ENCODE measurements around the gene MRPS14. TPM values are rescaled to one million over a fixed set of nuclear protein-coding genes. Genes with fewer than 3 reads are reported as not detected.

MRPS14 gene
- total and polyA plus RNA-seq, 9 of the 15 experiments (the other 6 are each of a cell fraction or from before 2014, with no cell fraction given), result 38.1 to 231 (median 54.9) TPM

- Histone ChIP-seq H3K9me1 (ENCODE audit: control insufficient read depth, insufficient read depth, low read length) (no peaks in the 10 kb centered on the region), H3K27me3 (ENCODE audit: control insufficient read depth in 2 of 2, insufficient read depth in 2 of 2, low read length in 2 of 2) (peaks cover 9 to 19% of the 10 kb centered on the region in 2 experiments), H3K27ac (ENCODE audit: extremely low read depth, low read depth, low read length) (no peak overlapping the region), H3K36me3 (ENCODE audit: control insufficient read depth, insufficient read depth, low read length) (no peaks in the 10 kb centered on the region), H3K9me3 (replicated peaks; ENCODE audit: control insufficient read depth, insufficient read depth, low read depth, low read length) (no peaks in the 10 kb centered on the region), H3K4me1 (replicated peaks in 1 of 2; ENCODE audit: control insufficient read depth in 2 of 2, insufficient read depth in 2 of 2, low read length in 2 of 2) (no peaks in the 10 kb centered on the region), H3K79me2 (ENCODE audit: control insufficient read depth, insufficient read depth, low read length) (no peaks in the 10 kb centered on the region), H4K20me1 (replicated peaks; ENCODE audit: control insufficient read depth, insufficient read depth, low read length) (no peaks in the 10 kb centered on the region), H2AFZ (ENCODE audit: low read depth, low read length) (no peak overlapping the region), H3K9ac (ENCODE audit: insufficient read depth in 1 of 2, low read depth in 2 of 2, low read length in 2 of 2) (no peak overlapping the region), H3K4me2 (ENCODE audit: insufficient read depth, low read length) (no peak overlapping the region), H3K4me3 (no peak overlapping the region)
- BruUV-seq (replicated peaks), result no TSS peak
- no peak for FAIRE-seq
- WGBS (ENCODE audit: insufficient coverage, low coverage, missing lambda C conversion rate), result 0% methylated on average over 3 of the region's 3 CpGs
- TF ChIP-seq E2F1 (CRISPR knock-in tag; IDR thresholded peaks at IDR 0.05), result no peak
- no peak for TF ChIP-seq NR0B1 (IDR thresholded peaks at IDR 0.05; ENCODE audit: partially characterized antibody)
- no peak for TF ChIP-seq THAP7 (CRISPR knock-in tag; IDR thresholded peaks at IDR 0.05)
- no peak for TF ChIP-seq ZNF511 (CRISPR knock-in tag; IDR thresholded peaks at IDR 0.05)
- no peak for TF ChIP-seq CCAR2 (IDR thresholded peaks at IDR 0.05; ENCODE audit: low read depth, low read length)
- TF ChIP-seq ZNF12 (CRISPR knock-in tag; IDR thresholded peaks at IDR 0.05), result no peak
- DNase-seq (ENCODE audit: extremely low read depth in 1 of 4, low spot score in 3 of 4), result no peak
- ChIA-PET CTCF (ENCODE audit: low intra/inter-chr PET ratio) (no interaction called here), POLR2A (no interaction called here)
- intact Hi-C loops (cut with micrococcal nuclease), result no loop called here
- in situ Hi-C loops (cut with MboI), result no loop called here
- no peak for ATAC-seq
These were observed 31.5 kb upstream of the MRPS14 start for GRCh38 chr1:175054736-175055135.

Measured in K562 (cell line).